Upper lobe of left lung (tissue), 4 donors: Measurements from ENCODE around the gene TYMS.

Experiments used
- CTCF ChIP-seq, 6 experiments: fragments of 450-650 bp in 4 of 6; fragments of 200-600 bp in 2 of 6; sonication (generic) in 2 of 6; IDR thresholded peaks; one replicate each; pipeline ENCODE4 v1.5.1; 2016 to 2019; ENCODE audit warnings: antibody characterized with exemption in 6 of 6
- EP300 ChIP-seq, 4 donors: sonication (generic); formaldehyde crosslinking; IDR thresholded peaks; one replicate each; pipeline ENCODE4 v1.5.1; 2017; ENCODE audit warnings: antibody characterized with exemption in 4 of 4, control low read depth in 2 of 4

GRCh38 chr18:635171-635570 is 22.3 kb upstream of the TYMS start:
- TF ChIP-seq CTCF (IDR thresholded peaks at IDR 0.05), result no peak
- TF ChIP-seq EP300 (IDR thresholded peaks at IDR 0.05), result no peak
